Right renal cortex interstitium (tissue), 3 donors: ENCODE results near the gene SMARCB1. TPM values are rescaled to one million over a fixed set of nuclear protein-coding genes. Genes with fewer than 3 reads are reported as not detected.
A peak's percentile ranks its signal among the peaks of the same experiment; 100 is the strongest.

Source experiments
- DNase-seq, 3 donors: peaks; one replicate each; pipeline ENCODE4 v3.0.0-alpha.2; 2013; ENCODE audit warnings: low read depth in 3 of 3, low spot score in 2 of 3
- polyA plus RNA-seq, 3 donors: library from polyadenylated mRNA; unstranded; fragments of 120-200 nt; gene quantifications; one replicate each; pipeline ENCODE4 v1.2.1, GENCODE V29; 2013; ENCODE audit not compliant: insufficient read length in 3 of 3

The SMARCB1 gene
- polyA plus RNA-seq = 100 to 1,000 TPM; 205 to 225 (median 224) TPM

DNA sequence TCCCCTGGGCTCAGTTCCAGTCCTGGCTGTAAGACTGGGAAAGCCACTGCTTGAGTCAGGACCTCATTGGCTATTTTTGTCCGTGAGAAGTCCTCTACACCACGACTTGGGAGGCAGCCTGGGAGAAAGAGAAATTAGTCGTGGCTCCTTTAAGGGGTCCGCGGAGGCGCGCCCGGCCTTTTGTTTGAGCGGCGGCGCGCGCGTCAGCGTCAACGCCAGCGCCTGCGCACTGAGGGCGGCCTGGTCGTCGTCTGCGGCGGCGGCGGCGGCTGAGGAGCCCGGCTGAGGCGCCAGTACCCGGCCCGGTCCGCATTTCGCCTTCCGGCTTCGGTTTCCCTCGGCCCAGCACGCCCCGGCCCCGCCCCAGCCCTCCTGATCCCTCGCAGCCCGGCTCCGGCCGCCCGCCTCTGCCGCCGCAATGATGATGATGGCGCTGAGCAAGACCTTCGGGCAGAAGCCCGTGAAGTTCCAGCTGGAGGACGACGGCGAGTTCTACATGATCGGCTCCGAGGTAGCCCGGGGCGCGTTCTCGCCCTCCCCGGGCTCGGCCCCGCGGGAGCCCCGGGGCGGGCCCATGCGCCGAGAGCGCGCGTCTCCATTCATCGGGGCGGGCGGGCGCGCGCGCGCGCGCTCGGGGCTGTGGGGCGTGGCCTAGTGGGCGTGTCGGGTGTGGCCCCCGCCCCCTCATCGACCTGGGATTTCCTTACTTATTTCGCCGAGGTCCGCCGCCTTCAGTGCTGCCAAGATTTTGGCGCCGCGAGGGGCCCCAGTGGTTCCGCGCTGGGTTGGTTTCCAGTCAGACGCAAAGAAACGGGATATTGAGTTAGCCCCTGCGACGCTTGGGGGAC lies at the start of gene SMARCB1:
Gene SMARCB1, plus strand, starts transcription at position 215 of the 848 bp plus-strand sequence. Its CDS starts 204 bp downstream, at position 419.
- peak; percentile 63 to 82 (median 80) for DNase-seq

- DNase-seq = no peak
These were observed 49.1 kb upstream of the SMARCB1 start for GRCh38 chr22:23737696-23738095.

DNA sequence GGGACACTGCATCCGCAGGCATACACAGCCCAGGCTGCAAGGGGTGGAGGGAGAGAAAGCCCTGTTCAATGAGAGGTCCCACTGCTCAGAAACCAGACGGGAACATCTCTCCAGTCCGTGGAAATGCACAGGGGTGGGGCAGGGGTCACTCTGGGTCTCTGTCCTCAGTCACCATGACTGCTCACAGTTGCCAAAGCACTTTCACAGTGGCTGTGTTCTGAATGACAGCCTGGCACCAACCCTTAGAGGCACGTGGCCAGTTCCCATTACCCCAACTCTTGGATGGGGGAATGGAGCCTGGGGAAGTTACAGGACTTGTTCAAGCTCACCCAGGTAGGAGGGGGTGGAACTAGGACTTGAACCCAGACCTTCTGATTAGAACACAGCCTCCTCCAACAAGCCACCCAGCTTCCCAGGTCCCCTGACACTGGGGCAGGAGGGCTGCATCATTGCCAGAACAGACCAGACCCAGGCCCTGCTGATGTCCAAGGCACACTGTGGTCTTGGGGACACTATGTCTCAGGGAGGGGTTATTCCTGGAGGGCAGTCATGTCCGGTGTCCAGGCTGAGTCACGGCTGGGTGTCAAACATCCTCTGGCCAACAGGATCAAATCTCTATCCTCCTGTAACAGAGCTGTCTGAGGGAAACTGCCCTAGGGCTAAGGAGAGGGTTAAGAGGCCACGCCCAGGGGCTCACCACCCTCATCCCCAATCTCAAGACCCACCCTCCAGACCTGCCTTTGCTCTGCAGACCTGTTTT lies 44.1 kb upstream of the SMARCB1 start:
- no peak for DNase-seq

- DNase-seq = no peak
These were observed 43.5 kb upstream of the SMARCB1 start for GRCh38 chr22:23743303-23743705.

DNA sequence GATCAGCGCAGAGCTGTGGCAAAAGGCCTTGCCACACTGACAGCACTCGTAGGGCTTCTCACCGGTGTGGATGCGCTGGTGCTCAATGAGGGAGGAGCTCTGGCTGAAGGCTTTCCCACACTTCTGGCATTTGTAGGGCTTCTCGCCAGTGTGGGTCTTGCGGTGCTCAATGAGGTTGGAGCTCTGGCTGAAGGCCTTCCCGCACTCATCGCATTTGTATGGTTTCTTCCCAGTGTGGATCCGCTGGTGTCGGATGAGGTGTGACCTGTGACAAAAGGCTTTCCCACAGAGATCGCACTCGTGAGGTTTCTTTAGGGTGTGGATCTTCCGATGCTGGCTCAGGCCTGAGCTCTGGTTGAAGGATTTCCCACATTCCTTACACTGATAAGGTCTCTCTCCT lies 42.8 kb upstream of the SMARCB1 start:
- DNase-seq = no peak

GRCh38 chr22:23744485-23744884 lies 42.3 kb upstream of the SMARCB1 start:
- DNase-seq = no peak

DNA sequence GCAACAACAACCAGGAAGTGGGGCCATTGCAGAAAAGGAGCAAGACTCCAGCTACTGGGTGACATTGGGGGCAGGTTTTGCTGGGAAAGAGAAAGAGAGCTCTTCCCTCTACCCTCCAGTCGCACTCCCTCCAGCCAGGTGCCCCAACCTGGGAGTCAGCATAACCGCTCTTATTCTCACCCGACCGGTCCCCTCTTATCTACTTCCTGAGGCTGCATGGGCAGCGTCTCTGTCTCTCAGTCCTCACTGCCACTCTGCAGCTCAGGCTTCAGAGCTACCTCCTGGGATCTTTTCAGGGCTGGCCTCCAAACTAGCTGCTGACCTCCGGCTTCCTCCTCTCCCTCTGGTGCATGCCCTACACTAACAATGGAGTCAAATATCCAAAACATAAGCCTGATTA lies 41.0 kb upstream of the SMARCB1 start:
- DNase-seq = no peak

DNA sequence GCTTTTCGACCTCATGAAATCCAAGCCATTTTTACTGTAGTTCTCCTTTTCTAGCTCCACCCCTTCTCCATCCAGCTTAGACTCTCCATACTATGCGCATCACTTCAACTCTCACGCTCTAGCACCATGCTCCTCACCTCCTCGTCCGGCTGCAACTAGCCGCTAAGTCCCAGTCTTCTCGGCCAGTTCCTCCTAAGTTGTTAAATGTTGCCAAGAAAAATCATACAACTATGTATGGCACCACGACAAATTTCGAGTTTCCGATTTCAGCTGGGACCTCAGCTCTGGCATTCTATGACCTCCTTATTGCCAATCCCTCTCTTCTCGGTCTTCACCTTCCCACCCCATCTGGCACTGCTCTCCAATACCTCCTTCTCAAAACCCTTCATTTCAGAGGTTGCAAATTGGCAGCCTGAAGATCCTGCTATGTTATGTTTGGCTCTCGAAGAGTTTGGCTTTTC lies 36.9 kb upstream of the SMARCB1 start:
- DNase-seq = no peak

DNA sequence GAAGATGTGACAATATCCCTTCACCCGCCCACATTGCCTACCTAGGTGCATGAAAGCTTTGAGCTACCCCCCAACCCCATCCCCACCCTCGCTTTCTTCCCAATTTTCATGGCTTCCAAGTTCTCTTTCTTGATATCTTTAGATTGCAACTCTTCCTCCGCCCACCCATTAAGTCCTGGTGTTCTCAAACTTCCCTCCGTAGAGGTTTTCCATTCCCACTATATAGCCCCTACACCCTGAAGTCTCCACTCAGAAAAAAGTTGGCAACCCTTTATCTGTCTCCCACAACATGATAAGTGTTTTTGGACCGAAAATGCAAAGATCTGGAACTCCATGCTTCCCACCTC lies 36.4 kb upstream of the SMARCB1 start:
- DNase-seq = no peak

DNA sequence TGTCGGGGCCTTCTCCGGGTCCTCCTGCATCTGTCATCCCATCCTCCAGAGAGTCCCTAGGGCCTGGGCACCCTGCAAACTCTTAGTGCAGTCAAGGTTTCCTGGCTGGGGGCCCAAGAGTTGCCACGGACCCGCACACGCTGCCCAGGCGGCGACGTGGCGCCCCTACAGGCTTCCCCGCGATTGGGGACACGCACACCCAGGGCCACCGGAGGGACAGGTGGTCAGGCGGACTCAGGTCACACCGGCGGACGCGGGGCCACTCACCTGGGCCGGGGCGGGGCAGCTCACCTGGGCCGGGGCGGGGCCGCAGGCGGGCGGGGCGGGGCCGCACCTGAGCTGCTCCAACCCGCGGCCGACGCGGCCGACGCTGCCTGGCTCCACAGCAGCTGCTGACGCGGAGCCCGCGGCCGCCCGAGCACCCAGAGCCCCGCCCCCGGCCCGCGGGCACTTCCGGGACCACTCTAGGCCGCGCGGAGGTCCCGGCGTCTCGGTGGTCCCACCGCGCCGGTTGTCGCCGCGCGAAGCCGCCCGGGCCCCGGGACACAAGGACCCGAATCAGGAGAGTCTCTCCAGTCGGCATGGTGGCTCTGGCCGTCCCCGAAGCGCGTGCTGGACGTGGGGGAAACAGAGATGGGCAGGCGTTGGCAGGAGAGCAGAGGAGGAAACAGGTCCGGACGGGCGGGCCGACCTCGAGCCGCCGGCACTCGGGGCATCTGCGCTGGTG lies 35.9 kb upstream of the SMARCB1 start, which contains the start of gene ZNF70:
Gene ZNF70, minus strand, starts transcription at position 399 of the 727 bp plus-strand sequence. CDS start 5,972 bp downstream, outside the sequence.
- peak; percentile 57 to 81 (median 61) for DNase-seq

GRCh38 chr22:23751441-23751996 lies 35.2 kb upstream of the SMARCB1 start:
- DNase-seq = no peak

DNA sequence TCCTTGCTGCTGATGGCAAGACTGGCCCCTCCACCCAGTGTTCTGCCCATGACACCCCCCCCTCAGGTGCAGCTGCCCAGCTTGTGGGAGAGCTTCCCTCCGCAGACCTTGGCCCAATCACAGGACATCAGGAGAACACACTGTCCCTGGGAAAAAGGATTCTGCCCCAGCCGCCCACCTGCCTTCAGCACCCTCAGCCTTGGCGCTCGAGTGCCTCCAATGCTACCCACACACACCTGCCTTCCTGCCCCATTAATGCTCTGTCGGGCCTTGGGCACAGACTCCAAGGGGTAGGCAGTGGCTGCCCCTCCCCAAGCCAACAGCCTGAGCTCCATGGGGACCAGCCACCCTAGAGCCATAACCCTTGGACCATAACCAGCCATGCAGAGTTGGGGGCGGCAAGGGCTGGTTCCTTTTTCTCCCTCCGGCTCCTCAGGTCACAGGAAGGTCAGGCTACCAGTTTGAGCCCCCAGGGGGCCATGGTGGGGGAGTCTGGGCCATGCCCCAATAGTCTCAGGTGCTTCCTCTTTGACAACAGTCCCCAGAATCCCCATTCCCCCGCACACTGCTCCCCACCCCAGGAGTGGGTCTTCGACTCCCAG lies 34.6 kb upstream of the SMARCB1 start:
- no peak for DNase-seq

- DNase-seq = no peak
These were observed 34.0 kb upstream of the SMARCB1 start for GRCh38 chr22:23752750-23753149.

- DNase-seq = no peak
These were observed 33.4 kb upstream of the SMARCB1 start for GRCh38 chr22:23753385-23753784.

DNA sequence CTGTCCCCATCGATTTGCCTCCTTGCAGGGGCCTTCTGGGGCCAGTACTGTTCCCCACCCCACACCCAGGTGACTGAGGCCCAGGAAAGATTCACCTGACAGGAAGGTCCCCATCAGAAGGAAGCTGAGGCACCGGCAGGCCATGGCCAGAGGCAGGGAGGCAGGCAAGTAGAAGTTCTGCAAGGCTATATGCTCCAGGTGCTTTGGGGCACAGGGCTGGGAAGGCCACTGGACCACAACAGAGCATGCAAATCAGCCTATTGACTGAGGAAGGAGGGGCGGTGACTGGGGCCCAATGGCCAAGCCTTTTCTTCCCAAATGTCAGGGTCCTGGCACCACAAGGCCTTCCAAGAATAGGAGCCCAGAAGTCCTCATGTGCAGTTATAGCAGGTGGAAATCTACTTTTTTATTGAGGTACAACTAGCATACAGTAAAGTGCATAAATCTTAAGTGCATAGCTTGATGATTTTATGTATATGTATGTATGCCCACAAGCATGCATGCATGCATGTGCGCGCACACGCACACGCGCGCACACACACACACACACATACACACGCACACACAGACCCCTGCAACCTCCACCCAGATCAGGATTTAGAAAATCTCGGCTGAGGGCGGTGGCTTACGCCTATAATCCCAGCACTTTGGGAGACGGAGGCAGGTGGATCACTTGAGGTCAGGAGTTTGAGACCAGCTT lies 32.4 kb upstream of the SMARCB1 start, which contains the start of gene VPREB3:
Gene VPREB3, minus strand, starts transcription at position 206 of the 700 bp plus-strand sequence. Its CDS starts 62 bp downstream, at position 144.
- DNase-seq = no peak

GRCh38 chr22:23754980-23755636 lies 31.7 kb upstream of the SMARCB1 start:
- DNase-seq = no peak

DNA sequence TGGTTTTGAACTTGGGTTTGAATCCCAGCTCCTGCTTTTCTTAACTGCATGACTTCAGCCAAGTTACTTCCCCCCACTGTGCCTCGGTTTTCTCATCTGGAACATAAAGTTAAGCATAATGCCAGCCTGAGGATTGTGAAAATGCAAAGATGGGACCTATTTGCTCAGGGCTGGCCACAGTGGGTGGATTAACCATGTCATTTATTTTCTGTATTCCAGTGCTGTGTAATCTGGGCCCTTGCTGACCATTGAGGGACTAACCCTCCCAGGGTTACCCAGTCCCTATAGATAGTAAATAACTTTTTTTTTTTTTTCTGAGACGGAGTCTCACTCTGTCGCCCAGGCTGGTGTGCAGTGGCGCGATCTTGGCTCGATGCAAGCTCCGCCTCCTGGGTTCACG lies 31.1 kb upstream of the SMARCB1 start:
- DNase-seq = no peak

- DNase-seq = no peak
These were observed 29.9 kb upstream of the SMARCB1 start for GRCh38 chr22:23756891-23757290.

DNA sequence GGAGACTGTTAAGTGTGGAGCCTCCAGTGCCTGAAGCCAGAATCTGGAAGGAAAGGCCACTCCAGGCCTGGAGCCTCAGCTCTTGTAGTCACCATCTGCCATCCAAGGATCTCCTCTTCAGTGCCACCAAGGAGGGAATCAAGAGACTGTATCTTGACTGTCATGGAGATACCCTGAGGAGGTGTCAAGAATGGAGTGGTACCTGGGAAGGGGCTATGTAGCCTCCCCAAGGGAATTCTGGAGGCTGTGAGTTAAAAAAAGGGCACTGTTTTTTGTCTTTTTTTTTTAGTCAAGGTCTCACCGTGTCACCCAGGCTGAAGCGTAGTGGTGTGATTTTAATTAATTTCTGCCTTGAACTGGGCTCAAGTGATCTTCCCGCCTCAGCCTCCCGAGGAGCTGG lies 27.2 kb upstream of the SMARCB1 start:
- no peak for DNase-seq
